Measurements from ENCODE around the gene CNIH4. TPM values are rescaled to one million over a fixed set of nuclear protein-coding genes. Genes with fewer than 3 reads are reported as not detected.

The CNIH4 gene
- total RNA-seq, 1 experiment from 2014 or later: 48.9 TPM

DNA sequence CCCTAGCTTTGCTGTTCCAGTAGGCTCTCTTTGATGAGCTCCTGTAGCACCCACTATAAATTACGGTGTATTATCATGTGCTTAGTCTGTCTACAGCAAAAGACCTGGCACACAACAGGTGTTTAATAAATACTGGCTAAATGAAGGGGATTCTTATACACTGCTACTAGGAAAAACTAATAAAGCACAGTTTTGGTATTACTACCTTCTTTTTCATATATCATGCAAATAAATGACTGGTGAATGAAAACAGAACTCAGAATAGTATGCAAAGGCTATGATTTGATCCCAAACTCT lies 51.6 kb downstream of the CNIH4 start:
- Histone ChIP-seq H3K27ac (ENCODE audit: low read depth, low read length) (peak overlapping the region; percentile 12; the same call in 1 of the 2 replicates), H3K9ac (ENCODE audit: low read length) (no peak overlapping the region), H3K9me2 (ENCODE audit: insufficient read depth) (no peaks in the 10 kb centered on the region), H3K4me2 (ENCODE audit: low read length) (peak overlapping the region; percentile 56), H3K79me2 (ENCODE audit: insufficient read depth, low read length) (peaks cover 29% of the 10 kb centered on the region), H3K4me3 (replicated peaks in 1 of 2; ENCODE audit: low read depth in 1 of 2, low read length in 2 of 2) (peak overlapping the region in 1 of 2 experiments; percentile 10; a peak in 1 of 4 replicates), H4K20me1 (ENCODE audit: insufficient read depth) (no peaks in the 10 kb centered on the region), H3K4me1 (ENCODE audit: control insufficient read depth in 1 of 2, insufficient read depth in 2 of 2, low read length in 2 of 2) (peaks cover 17 to 29% of the 10 kb centered on the region in 2 experiments; a peak in 3 of 4 replicates), H3K36me3 (ENCODE audit: control insufficient read depth in 1 of 2, insufficient read depth in 2 of 2, low read length in 2 of 2) (peaks cover 16 to 50% of the 10 kb centered on the region in 2 experiments), H2AFZ (ENCODE audit: low read depth, low read length, poor library complexity, severe bottlenecking) (no peak overlapping the region), H3K27me3 (ENCODE audit: insufficient read depth, low read length) (no peaks in the 10 kb centered on the region), H3K9me3 (ENCODE audit: control insufficient read depth in 1 of 2, insufficient read depth in 1 of 2, low read depth in 1 of 2, low read length in 2 of 2) (no peaks in the 10 kb centered on the region)
- ChIA-PET CTCF (interaction anchor here (1.3 kb wide), 1 partner anchor 292 kb away, joined by 3 read pairs; no protein-coding TSS in a partner anchor), POLR2A (no interaction called here), RAD21 (ENCODE audit: low non-redundant PET in 1 of 2, low total read pairs in 2 of 2, uncharacterized antibody in 2 of 2, unreplicated experiment in 2 of 2) (interaction anchor here in 1 of 2 experiments (1.5 kb wide), 1 partner anchor 49 kb away, joined by 3 read pairs; no protein-coding TSS in a partner anchor)
- BruUV-seq (replicated peaks): no TSS peak
- TF ChIP-seq RAD21 (IDR thresholded peaks at IDR 0.05; ENCODE audit: low read depth): no peak
- TF ChIP-seq, protein P1, sequence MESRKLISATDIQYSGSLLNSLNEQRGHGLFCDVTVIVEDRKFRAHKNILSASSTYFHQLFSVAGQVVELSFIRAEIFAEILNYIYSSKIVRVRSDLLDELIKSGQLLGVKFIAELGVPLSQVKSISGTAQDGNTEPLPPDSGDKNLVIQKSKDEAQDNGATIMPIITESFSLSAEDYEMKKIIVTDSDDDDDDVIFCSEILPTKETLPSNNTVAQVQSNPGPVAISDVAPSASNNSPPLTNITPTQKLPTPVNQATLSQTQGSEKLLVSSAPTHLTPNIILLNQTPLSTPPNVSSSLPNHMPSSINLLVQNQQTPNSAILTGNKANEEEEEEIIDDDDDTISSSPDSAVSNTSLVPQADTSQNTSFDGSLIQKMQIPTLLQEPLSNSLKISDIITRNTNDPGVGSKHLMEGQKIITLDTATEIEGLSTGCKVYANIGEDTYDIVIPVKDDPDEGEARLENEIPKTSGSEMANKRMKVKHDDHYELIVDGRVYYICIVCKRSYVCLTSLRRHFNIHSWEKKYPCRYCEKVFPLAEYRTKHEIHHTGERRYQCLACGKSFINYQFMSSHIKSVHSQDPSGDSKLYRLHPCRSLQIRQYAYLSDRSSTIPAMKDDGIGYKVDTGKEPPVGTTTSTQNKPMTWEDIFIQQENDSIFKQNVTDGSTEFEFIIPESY (IDR thresholded peaks at IDR 0.05; ENCODE audit: extremely low read depth, insufficient replicate concordance, low read length): no peak
- ATAC-seq: peak; percentile 58
- DNase-seq (ENCODE audit: low read depth, low spot score): no peak
- intact Hi-C loops (cut with micrococcal nuclease): no loop called here

DNA sequence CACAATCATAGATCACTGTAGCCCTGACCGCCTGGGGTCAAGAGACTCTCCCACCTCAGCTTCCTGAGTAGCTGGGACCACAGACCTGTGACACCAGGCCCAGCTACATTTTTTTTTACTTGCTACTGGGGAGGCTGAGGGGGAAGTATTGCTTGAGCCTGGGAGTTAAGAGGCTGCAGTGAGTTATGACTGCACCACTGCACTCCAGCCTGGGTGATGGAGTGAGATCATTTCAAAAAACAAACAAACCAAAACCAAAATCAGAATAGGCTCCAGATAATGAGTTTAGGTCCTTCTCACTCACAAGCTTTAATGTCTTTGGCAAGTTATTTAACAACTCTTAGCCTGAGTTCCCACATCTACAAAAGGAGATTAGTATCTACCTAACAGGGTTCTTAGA lies 55.1 kb downstream of the CNIH4 start:
- H3K27ac ChIP-seq (ENCODE audit: low read depth, low read length): no peak overlapping the region
- no peaks in the 10 kb centered on the region for H3K9me3 ChIP-seq (ENCODE audit: control insufficient read depth in 1 of 2, insufficient read depth in 1 of 2, low read depth in 1 of 2, low read length in 2 of 2)
- H3K27me3 ChIP-seq (ENCODE audit: insufficient read depth, low read length): no peaks in the 10 kb centered on the region
- H3K4me2 ChIP-seq (ENCODE audit: low read length): no peak overlapping the region
- no peak for DNase-seq (ENCODE audit: low read depth, low spot score)
- no peak overlapping the region for H3K9ac ChIP-seq (ENCODE audit: low read length)
- H3K79me2 ChIP-seq (ENCODE audit: insufficient read depth, low read length): peaks cover 13% of the 10 kb centered on the region
- no TSS peak for BruUV-seq (replicated peaks)
- CTCF ChIA-PET: interaction anchor here (0.9 kb wide), 1 partner anchor 296 kb away, joined by 3 read pairs; no protein-coding TSS in a partner anchor
- TF ChIP-seq JUND (IDR thresholded peaks at IDR 0.05): no peak
- TF ChIP-seq, protein P2, sequence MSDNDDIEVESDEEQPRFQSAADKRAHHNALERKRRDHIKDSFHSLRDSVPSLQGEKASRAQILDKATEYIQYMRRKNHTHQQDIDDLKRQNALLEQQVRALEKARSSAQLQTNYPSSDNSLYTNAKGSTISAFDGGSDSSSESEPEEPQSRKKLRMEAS (IDR thresholded peaks at IDR 0.05): no peak
- TF ChIP-seq TCF7L2 (IDR thresholded peaks at IDR 0.05; ENCODE audit: borderline replicate concordance, extremely low read depth, insufficient read depth, insufficient read length): no peak
- TF ChIP-seq SIN3A (IDR thresholded peaks at IDR 0.05; ENCODE audit: low read depth): no peak
- TF ChIP-seq CBX3 (IDR thresholded peaks at IDR 0.05; ENCODE audit: low read depth): no peak
- TF ChIP-seq EZH2phosphoT487 (IDR thresholded peaks at IDR 0.05; ENCODE audit: borderline replicate concordance): no peak
- no peak for TF ChIP-seq FOSL1 (IDR thresholded peaks at IDR 0.05; ENCODE audit: low read depth)
- no peak for TF ChIP-seq POLR2A (IDR thresholded peaks at IDR 0.05; ENCODE audit: borderline replicate concordance, extremely low read depth, insufficient read depth, insufficient read length)
- TF ChIP-seq, protein P3, sequence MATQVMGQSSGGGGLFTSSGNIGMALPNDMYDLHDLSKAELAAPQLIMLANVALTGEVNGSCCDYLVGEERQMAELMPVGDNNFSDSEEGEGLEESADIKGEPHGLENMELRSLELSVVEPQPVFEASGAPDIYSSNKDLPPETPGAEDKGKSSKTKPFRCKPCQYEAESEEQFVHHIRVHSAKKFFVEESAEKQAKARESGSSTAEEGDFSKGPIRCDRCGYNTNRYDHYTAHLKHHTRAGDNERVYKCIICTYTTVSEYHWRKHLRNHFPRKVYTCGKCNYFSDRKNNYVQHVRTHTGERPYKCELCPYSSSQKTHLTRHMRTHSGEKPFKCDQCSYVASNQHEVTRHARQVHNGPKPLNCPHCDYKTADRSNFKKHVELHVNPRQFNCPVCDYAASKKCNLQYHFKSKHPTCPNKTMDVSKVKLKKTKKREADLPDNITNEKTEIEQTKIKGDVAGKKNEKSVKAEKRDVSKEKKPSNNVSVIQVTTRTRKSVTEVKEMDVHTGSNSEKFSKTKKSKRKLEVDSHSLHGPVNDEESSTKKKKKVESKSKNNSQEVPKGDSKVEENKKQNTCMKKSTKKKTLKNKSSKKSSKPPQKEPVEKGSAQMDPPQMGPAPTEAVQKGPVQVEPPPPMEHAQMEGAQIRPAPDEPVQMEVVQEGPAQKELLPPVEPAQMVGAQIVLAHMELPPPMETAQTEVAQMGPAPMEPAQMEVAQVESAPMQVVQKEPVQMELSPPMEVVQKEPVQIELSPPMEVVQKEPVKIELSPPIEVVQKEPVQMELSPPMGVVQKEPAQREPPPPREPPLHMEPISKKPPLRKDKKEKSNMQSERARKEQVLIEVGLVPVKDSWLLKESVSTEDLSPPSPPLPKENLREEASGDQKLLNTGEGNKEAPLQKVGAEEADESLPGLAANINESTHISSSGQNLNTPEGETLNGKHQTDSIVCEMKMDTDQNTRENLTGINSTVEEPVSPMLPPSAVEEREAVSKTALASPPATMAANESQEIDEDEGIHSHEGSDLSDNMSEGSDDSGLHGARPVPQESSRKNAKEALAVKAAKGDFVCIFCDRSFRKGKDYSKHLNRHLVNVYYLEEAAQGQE (IDR thresholded peaks at IDR 0.05; ENCODE audit: low read depth): no peak
- TF ChIP-seq SP1 (IDR thresholded peaks at IDR 0.05; ENCODE audit: low read depth): no peak
- TF ChIP-seq RAD21 (IDR thresholded peaks at IDR 0.05; ENCODE audit: low read depth): no peak
- no peak for TF ChIP-seq SRF (IDR thresholded peaks at IDR 0.05; ENCODE audit: low read depth)
- no peak for TF ChIP-seq ZFX (IDR thresholded peaks at IDR 0.05)
- TF ChIP-seq EZH2 (IDR thresholded peaks at IDR 0.05): no peak
- TF ChIP-seq POLR2AphosphoS5 (IDR thresholded peaks at IDR 0.05; ENCODE audit: low read depth, low read length): no peak
- H3K9me2 ChIP-seq (ENCODE audit: insufficient read depth): no peaks in the 10 kb centered on the region
- POLR2A ChIA-PET: no interaction called here
- H3K4me3 ChIP-seq (replicated peaks in 1 of 2; ENCODE audit: low read depth in 1 of 2, low read length in 2 of 2): no peak overlapping the region
- no peak for ATAC-seq
- RAD21 ChIA-PET (ENCODE audit: low non-redundant PET in 1 of 2, low total read pairs in 2 of 2, uncharacterized antibody in 2 of 2, unreplicated experiment in 2 of 2): no interaction called here
- peaks cover 17 to 23% of the 10 kb centered on the region in 2 experiments; a peak in 3 of 4 replicates for H3K4me1 ChIP-seq (ENCODE audit: control insufficient read depth in 1 of 2, insufficient read depth in 2 of 2, low read length in 2 of 2)
- H4K20me1 ChIP-seq (ENCODE audit: insufficient read depth): no peaks in the 10 kb centered on the region
- H2AFZ ChIP-seq (ENCODE audit: low read depth, low read length, poor library complexity, severe bottlenecking): no peak overlapping the region
- intact Hi-C loops (cut with micrococcal nuclease): no loop called here
- peaks cover 9 to 42% of the 10 kb centered on the region in 2 experiments; a peak in 2 of 4 replicates for H3K36me3 ChIP-seq (ENCODE audit: control insufficient read depth in 1 of 2, insufficient read depth in 2 of 2, low read length in 2 of 2)

Data from HCT116 (cell line).